LNCaP clone FGC (cell line): Measurements from ENCODE around the gene CDKN2D.

ENCODE experiments used
- DNase-seq: peaks from one replicate; pipeline ENCODE4 v3.0.0-alpha.2; 2011; ENCODE audit warnings: low read depth
- H3K4me3 ChIP-seq: 2 replicates; pipeline ENCODE4 v1.5.1; 2011; ENCODE audit warnings: mild to moderate bottlenecking, low read depth, low read length, control low read depth
- CTCF ChIP-seq: IDR thresholded peaks from 2 replicates; pipeline ENCODE4 v1.5.1; 2012; ENCODE audit warnings: mild to moderate bottlenecking; ENCODE audit not compliant: control insufficient read depth, insufficient read depth; ENCODE audit errors: extremely low read depth

Gene CDKN2D

GRCh38 chr19:10519421-10519820 lies 49.4 kb downstream of the CDKN2D start:
- TF ChIP-seq CTCF, result no peak
- no peak overlapping the region for H3K4me3 ChIP-seq
- DNase-seq, result no peak

GRCh38 chr19:10518444-10519361 lies 50.1 kb downstream of the CDKN2D start:
- no peak overlapping the region for H3K4me3 ChIP-seq
- DNase-seq, result no peak
- TF ChIP-seq CTCF, result no peak

GRCh38 chr19:10517760-10518443 lies 50.9 kb downstream of the CDKN2D start:
- H3K4me3 ChIP-seq, result no peak overlapping the region
- TF ChIP-seq CTCF, result no peak
- DNase-seq, result no peak

GRCh38 chr19:10517361-10517759 lies 51.4 kb downstream of the CDKN2D start, which contains the start of gene S1PR5:
TSS of gene S1PR5 (minus strand) at chr19:10517447. CDS start at chr19:10515011, 2,436 bp downstream.
- TF ChIP-seq CTCF, result no peak
- DNase-seq, result no peak

GRCh38 chr19:10516671-10517286 lies 52.0 kb downstream of the CDKN2D start:
- no peak for TF ChIP-seq CTCF
- H3K4me3 ChIP-seq, result no peak overlapping the region

More at GRCh38 chr19:10517361-10517759, 51.4 kb downstream of the CDKN2D start, which contains the start of gene S1PR5:
- H3K4me3 ChIP-seq, result no peak within 1 kb of the TSS

More at GRCh38 chr19:10516671-10517286, 52.0 kb downstream of the CDKN2D start:
- DNase-seq, result no peak
